K562 (cell line): ENCODE data around the gene ACADM. TPM values are rescaled to one million over a fixed set of nuclear protein-coding genes. Genes with fewer than 3 reads are reported as not detected.
A peak's percentile ranks its signal among the peaks of the same experiment; 100 is the strongest.

Source experiments
- ATAC-seq: fragments of 200-7000 bp; cut with Tn5 transposase; 3 replicates; pipeline ENCODE4 v1.9.1; 2020; ENCODE audit warnings: moderate library complexity
- BruUV-seq: library from RNA; stranded (reverse); fragments of 400-500 nt; replicated peaks from 2 replicates; lab custom pipeline; 2021; lab: Mats Ljungman, UMichigan
- CTCF ChIA-PET: fragments of 300-600 bp; formaldehyde crosslinking; extraction: SDS; loops from one replicate; lab custom pipeline; 2021; ENCODE audit warnings: low intra/inter-chr PET ratio; lab: Yijun Ruan, JAX
- POLR2A ChIA-PET: fragments of 300-600, 350-650 bp; sonication (Branson Sonifier 250); formaldehyde crosslinking; extraction: SDS; loops from one replicate; lab custom pipeline; 2021; ENCODE audit warnings: antibody characterized with exemption, inconsistent platforms; lab: Yijun Ruan, JAX
- DNase-seq, 4 experiments: peaks; one replicate each; pipeline versions ENCODE4 v3.0.0 to v3.0.0-alpha.2; 2011 to 2018; ENCODE audit warnings: low spot score in 3 of 4, mixed read lengths in 3 of 4; ENCODE audit errors: extremely low read depth in 1 of 4
- FAIRE-seq: peaks from 2 replicates; lab custom pipeline; 2011; peaks lifted over from hg19 to GRCh38; lab: Jason Lieb, UNC
- H2AFZ ChIP-seq: 2 replicates; pipeline ENCODE4 v1.6.0; 2011; ENCODE audit warnings: low read depth, low read length, control low read depth, inconsistent platforms
- H3K27ac ChIP-seq: fragments of 200-600 bp; 3 replicates; pipeline ENCODE4 v1.8.0; 2011; ENCODE audit warnings: low read depth, mild to moderate bottlenecking, control low read depth, inconsistent platforms, low read length, moderate library complexity, mixed read lengths; ENCODE audit errors: extremely low read depth
- H3K27me3 ChIP-seq, 2 experiments: fragments of 300-600 bp in 1 of 2; 2 replicates in 1 of 2; 3 replicates in 1 of 2; pipeline versions ENCODE4 v1.6.0 to v1.8.0; 2011; ENCODE audit warnings: inconsistent platforms in 2 of 2, low read length in 2 of 2, mild to moderate bottlenecking in 1 of 2, mixed read lengths in 1 of 2, moderate library complexity in 1 of 2; ENCODE audit not compliant: control insufficient read depth in 2 of 2, insufficient read depth in 2 of 2
- H3K36me3 ChIP-seq: fragments of 300-600 bp; 3 replicates; pipeline ENCODE4 v1.8.0; 2011; ENCODE audit warnings: mild to moderate bottlenecking, low read length, inconsistent platforms; ENCODE audit not compliant: control insufficient read depth, insufficient read depth
- H3K4me1 ChIP-seq, 2 experiments: fragments of 200-600 bp in 1 of 2; replicated peaks in 1 of 2; 2 replicates in 1 of 2; 3 replicates in 1 of 2; pipeline versions ENCODE4 v1.5.1 to v1.8.0; 2011; ENCODE audit warnings: inconsistent platforms in 2 of 2, low read length in 2 of 2, mild to moderate bottlenecking in 1 of 2, mixed read lengths in 1 of 2, moderate library complexity in 1 of 2; ENCODE audit not compliant: control insufficient read depth in 2 of 2, insufficient read depth in 2 of 2
- H3K4me2 ChIP-seq: 2 replicates; pipeline ENCODE4 v1.6.1; 2011; ENCODE audit warnings: low read length, control low read depth, inconsistent platforms, mixed read lengths; ENCODE audit not compliant: insufficient read depth
- H3K4me3 ChIP-seq: fragments of 200-600 bp; sonication (generic), shearing (Covaris generic); 2 replicates; pipeline ENCODE4 v1.5.1; 2016; ENCODE audit warnings: control low read depth, inconsistent platforms
- H3K79me2 ChIP-seq: fragments of 200-600 bp; 3 replicates; pipeline ENCODE4 v1.8.0; 2011; ENCODE audit warnings: low read length, inconsistent platforms; ENCODE audit not compliant: control insufficient read depth, insufficient read depth
- H3K9ac ChIP-seq, 2 experiments: 2 replicates each; pipeline versions ENCODE4 v1.6.0 to v1.6.1; 2011; ENCODE audit warnings: low read depth in 2 of 2, low read length in 2 of 2, control low read depth in 1 of 2, inconsistent platforms in 1 of 2, mild to moderate bottlenecking in 1 of 2, mixed read lengths in 1 of 2; ENCODE audit not compliant: insufficient read depth in 1 of 2
- H3K9me1 ChIP-seq: one replicate; pipeline ENCODE4 v1.6.0; 2011; ENCODE audit warnings: inconsistent platforms, mild to moderate bottlenecking, low read length, moderate library complexity; ENCODE audit not compliant: control insufficient read depth, insufficient read depth
- H3K9me3 ChIP-seq: replicated peaks from 2 replicates; pipeline ENCODE4 v1.5.1; 2011; ENCODE audit warnings: low read depth, low read length, inconsistent platforms; ENCODE audit not compliant: control insufficient read depth, insufficient read depth
- H4K20me1 ChIP-seq: replicated peaks from 2 replicates; pipeline ENCODE4 v1.6.1; 2011; ENCODE audit warnings: low read length, inconsistent platforms, mixed read lengths; ENCODE audit not compliant: control insufficient read depth, insufficient read depth
- ARID1B ChIP-seq: fragments of 450-650 bp; IDR thresholded peaks from 2 replicates; pipeline ENCODE4 v1.6.1; 2016; ENCODE audit warnings: antibody characterized with exemption, mild to moderate bottlenecking, inconsistent platforms
- CCNT2 ChIP-seq: IDR thresholded peaks from 2 replicates; pipeline ENCODE4 v1.6.1; 2011; ENCODE audit warnings: borderline replicate concordance, low read depth, mild to moderate bottlenecking, moderate library complexity, mixed read lengths, low read length; ENCODE audit not compliant: insufficient read length; ENCODE audit errors: extremely low read depth
- FIP1L1 ChIP-seq: fragments of 200-400 bp; formaldehyde crosslinking; IDR thresholded peaks from 2 replicates; pipeline ENCODE4 v1.6.1; 2018; ENCODE audit warnings: mild to moderate bottlenecking, low read depth, low read length; ENCODE audit not compliant: poor library complexity, severe bottlenecking
- FOS ChIP-seq: IDR thresholded peaks from 3 replicates; pipeline ENCODE4 v1.6.1; 2011; ENCODE audit not compliant: insufficient read length; ENCODE audit errors: extremely low read depth
- FUS ChIP-seq: fragments of 200-400 bp; formaldehyde crosslinking; optimal IDR thresholded peaks from 2 replicates; pipeline ENCODE3; 2017; ENCODE audit warnings: low read depth, low read length
- HDAC2 ChIP-seq: fragments of 450-650 bp; IDR thresholded peaks from 2 replicates; pipeline ENCODE4 v1.6.1; 2016; ENCODE audit warnings: mild to moderate bottlenecking
- HMBOX1 ChIP-seq: sonication (generic); IDR thresholded peaks from 2 replicates; pipeline ENCODE4 v1.6.1; 2016
- HMGN3 ChIP-seq: IDR thresholded peaks from 2 replicates; pipeline ENCODE4 v1.6.1; 2011; ENCODE audit warnings: borderline replicate concordance, low read depth, mild to moderate bottlenecking, mixed read lengths, low read length; ENCODE audit not compliant: insufficient read length; ENCODE audit errors: extremely low read depth
- HSF4 ChIP-seq: fragments of 250-450 bp; sonication (Bioruptor Pico); IDR thresholded peaks from 2 replicates; pipeline ENCODE4 v2.1.2; 2022; ENCODE audit warnings: mild to moderate bottlenecking, moderate library complexity, borderline replicate concordance
- MCM5 ChIP-seq: fragments of 450-650 bp; IDR thresholded peaks from 2 replicates; pipeline ENCODE4 v1.6.1; 2016; ENCODE audit warnings: low read depth
- RFX1 ChIP-seq: fragments of 450-650 bp; IDR thresholded peaks from 2 replicates; pipeline ENCODE4 v1.6.1; 2016; ENCODE audit warnings: mild to moderate bottlenecking, moderate library complexity
- SAFB ChIP-seq: fragments of 200-400 bp; formaldehyde crosslinking; IDR thresholded peaks from 2 replicates; pipeline ENCODE4 v1.6.1; 2017; ENCODE audit warnings: low read depth, low read length, borderline replicate concordance
- STAG1 ChIP-seq: sonication (generic); formaldehyde crosslinking; IDR thresholded peaks from 2 replicates; pipeline ENCODE4 v1.5.0; 2020; ENCODE audit warnings: missing genetic modification reagents, borderline replicate concordance
- TFAM ChIP-seq: fragments of 250-450 bp; sonication (Bioruptor Pico); conservative IDR thresholded peaks from 2 replicates; pipeline ENCODE4 v1.5.0; 2021; ENCODE audit warnings: mild to moderate bottlenecking, moderate library complexity
- THRB ChIP-seq: fragments of 450-650 bp; formaldehyde crosslinking; conservative IDR thresholded peaks from 2 replicates; pipeline ENCODE4 v1.4.0; 2022; ENCODE audit warnings: mild to moderate bottlenecking, missing genetic modification characterization
- ZFPM2 ChIP-seq: fragments of 250-450 bp; sonication (Bioruptor Pico); IDR thresholded peaks from 2 replicates; pipeline ENCODE4 v1.5.1; 2022; ENCODE audit warnings: mild to moderate bottlenecking
- ZNF124 ChIP-seq: sonication (generic); formaldehyde crosslinking; IDR thresholded peaks from 2 replicates; pipeline ENCODE4 v1.8.1; 2022; ENCODE audit warnings: missing genetic modification reagents
- ZNF717 ChIP-seq: fragments of 250-450 bp; sonication (Bioruptor Pico); IDR thresholded peaks from 2 replicates; pipeline ENCODE4 v1.5.0; 2021
- ZNF740 ChIP-seq, 3 experiments: fragments of 200-800 bp in 1 of 3; sonication (Bioruptor generic) in 1 of 3; sonication (generic) in 1 of 3; formaldehyde crosslinking in 1 of 3; IDR thresholded peaks; 2 replicates each; pipeline versions ENCODE4 v1.6.1 to v1.8.0; 2016 to 2022; ENCODE audit warnings: mild to moderate bottlenecking in 2 of 3, missing compliant biosample characterization in 2 of 3, missing genetic modification characterization in 2 of 3, missing genetic modification reagents in 1 of 3
- WGBS: fragments of 100-300 bp; shearing (Covaris generic); methylation state at CpG from one replicate; pipeline ENCODE4 v1.1.6; 2016; ENCODE audit warnings: low coverage, mixed read lengths; ENCODE audit not compliant: insufficient coverage; ENCODE audit errors: missing lambda C conversion rate; 5-methylcytosine and 5-hydroxymethylcytosine counted together
- in situ Hi-C: fragments of 300-500 bp; cut with MboI; formaldehyde crosslinking; loops from 4 replicates; pipeline ENCODE4 v1.15.0; 2018; ENCODE audit warnings: inconsistent platforms, mixed read lengths
- intact Hi-C: fragments of 100-400 bp; cut with micrococcal nuclease; formaldehyde crosslinking; loops from 2 replicates; pipeline ENCODE4 v1.14.2; 2022
- polyA plus RNA-seq, 8 experiments: library from polyadenylated mRNA; depleted of rRNA in 4 of 8; stranded (reverse) in 5 of 8; unstranded in 3 of 8; fragments of >200 nt; fragmentation: Nextera tagmentation in 2 of 8; fragmentation: Illumina TruSeq in 1 of 8; extraction: Ambion mirVana in 2 of 8; extraction: Trizol in 1 of 8; gene quantifications; 2 replicates each; pipeline versions ENCODE4 v1.2.1 to v1.2.3, GENCODE V29; 2011 to 2014; ENCODE audit warnings: inconsistent platforms in 1 of 8, missing spikeins in 1 of 8
- total RNA-seq, 7 experiments: library from RNA; depleted of rRNA in 6 of 7; stranded (reverse); fragments of >200 nt in 6 of 7; fragmentation: Illumina TruSeq in 2 of 7; extraction: Trizol in 2 of 7; gene quantifications; 2 replicates each; pipeline versions ENCODE4 v1.2.1 to v1.2.3, GENCODE V29; 2011 to 2021; ENCODE audit warnings: low replicate concordance in 1 of 7

Gene ACADM
- total and polyA plus RNA-seq, 9 of the 15 experiments (the other 6 are each of a cell fraction or from before 2014, with no cell fraction given), result 82.5 to 156 (median 123) TPM

GRCh38 chr1:75731881-75732280 lies 7.4 kb downstream of the ACADM start:
- ChIA-PET POLR2A (interaction anchor here (1.0 to 1.9 kb wide), 3 partner anchors 11 to 466 kb away, joined by 3 to 7 read pairs (median 3); no protein-coding TSS in a partner anchor), CTCF (no interaction called here)
- Histone ChIP-seq H4K20me1 (no peaks in the 10 kb centered on the region), H3K4me3 (no peak overlapping the region), H3K79me2 (peaks cover 50% of the 10 kb centered on the region), H3K4me1 (no peaks in the 10 kb centered on the region; a peak in 1 of 5 replicates), H3K9me1 (no peaks in the 10 kb centered on the region), H3K36me3 (peaks cover 73% of the 10 kb centered on the region), H3K9me3 (no peaks in the 10 kb centered on the region), H3K27ac (no peak overlapping the region), H2AFZ (no peak overlapping the region), H3K9ac (no peak overlapping the region), H3K4me2 (no peak overlapping the region), H3K27me3 (no peaks in the 10 kb centered on the region)
- WGBS, result 88% methylated on average over 4 of the region's 4 CpGs
- FAIRE-seq (no peak), ATAC-seq (no peak), DNase-seq (peak in 1 of 4 experiments; percentile 8)
- in situ Hi-C loops (no loop called here), intact Hi-C loops (no loop called here)
- no peak for TF ChIP-seq ZNF717 (CRISPR knock-in tag)
- TF ChIP-seq HSF4 (CRISPR knock-in tag), result no peak
- no peak for TF ChIP-seq FUS
- TF ChIP-seq FOS, result no peak
- TF ChIP-seq ARID1B, result no peak
- no peak for TF ChIP-seq HMGN3
- TF ChIP-seq ZNF740 (CRISPR knock-in tag; IDR thresholded peaks at IDR 0.05), result no peak
- no peak for TF ChIP-seq ZNF740 (tag; IDR thresholded peaks at IDR 0.05)
- no peak for TF ChIP-seq STAG1 (CRISPR knock-in tag)
- TF ChIP-seq HMBOX1, result no peak
- TF ChIP-seq TFAM (CRISPR knock-in tag), result no peak
- no peak for TF ChIP-seq ZFPM2
- no peak for TF ChIP-seq FIP1L1
- TF ChIP-seq SAFB, result no peak
- no peak for TF ChIP-seq CCNT2
- TF ChIP-seq THRB (CRISPR knock-in tag), result no peak
- TF ChIP-seq ZNF124 (CRISPR knock-in tag), result no peak
- TF ChIP-seq MCM5, result no peak
- TF ChIP-seq HDAC2, result no peak
- TF ChIP-seq RFX1, result no peak
- BruUV-seq, result no TSS peak
